HG03060 (cell line): ENCODE measurements around the gene LIPK.
"Not testable (repeated sequence)": the region's sequence is repeated elsewhere in the genome, so short reads cannot be mapped to it uniquely, and the experiment has no call there.

Experiments
- ATAC-seq: cut with Tn5 transposase; IDR thresholded peaks from one replicate; pipeline ENCODE4 v1.9.1; 2021; ENCODE audit warnings: low read depth, moderate number of reproducible peaks; ENCODE audit not compliant: unreplicated experiment

LIPK gene

GRCh38 chr10:88705958-88706357 lies at the start of gene LIPK:
Gene LIPK, plus strand, starts transcription at chr10:88706249. Its CDS starts 18,295 bp downstream, at chr10:88724544.
- no peak for ATAC-seq

GRCh38 chr10:88657901-88658300 lies 48.1 kb upstream of the LIPK start:
- no peak for ATAC-seq

GRCh38 chr10:88659725-88660597 lies 46.1 kb upstream of the LIPK start:
- no peak for ATAC-seq

- no peak for ATAC-seq
These were observed 45.5 kb upstream of the LIPK start for GRCh38 chr10:88660598-88660884.

- ATAC-seq: no peak
These were observed 45.0 kb upstream of the LIPK start for GRCh38 chr10:88661018-88661417.

GRCh38 chr10:88661577-88661976 lies 44.5 kb upstream of the LIPK start:
- no peak for ATAC-seq

GRCh38 chr10:88663153-88663552 lies 42.9 kb upstream of the LIPK start:
- ATAC-seq: not testable (repeated sequence)

- ATAC-seq: no peak
These were observed 41.9 kb upstream of the LIPK start, which contains the start of gene LIPF for GRCh38 chr10:88664142-88664541. Gene LIPF, plus strand, starts transcription at chr10:88664442. Its CDS starts 2,856 bp downstream, at chr10:88667298.

- no peak for ATAC-seq
These were observed 37.6 kb upstream of the LIPK start for GRCh38 chr10:88668465-88668864.

- ATAC-seq: no peak
These were observed 35.6 kb upstream of the LIPK start for GRCh38 chr10:88670497-88670896.

GRCh38 chr10:88672041-88672440 lies 34.0 kb upstream of the LIPK start:
- no peak for ATAC-seq

GRCh38 chr10:88676283-88677060 lies 29.6 kb upstream of the LIPK start:
- ATAC-seq: no peak

- no peak for ATAC-seq
These were observed 25.1 kb upstream of the LIPK start for GRCh38 chr10:88680958-88681357.

- ATAC-seq: no peak
These were observed 23.6 kb upstream of the LIPK start for GRCh38 chr10:88682491-88682890.

- ATAC-seq: no peak
These were observed 18.1 kb upstream of the LIPK start for GRCh38 chr10:88687853-88688467.

GRCh38 chr10:88689366-88689765 lies 16.7 kb upstream of the LIPK start:
- no peak for ATAC-seq

- no peak for ATAC-seq
These were observed 12.5 kb upstream of the LIPK start for GRCh38 chr10:88693392-88694020.

- ATAC-seq: no peak
These were observed 3.0 kb upstream of the LIPK start for GRCh38 chr10:88702848-88703597.

GRCh38 chr10:88707429-88708155 lies 1.5 kb downstream of the LIPK start:
- no peak for ATAC-seq
